B cell (primary cell): Measurements from ENCODE around the gene LCP1. TPM values are rescaled to one million over a fixed set of nuclear protein-coding genes. Genes with fewer than 3 reads are reported as not detected.

ENCODE experiments used
- ATAC-seq: fragments of 200-7000 bp; cut with Tn5 transposase; one replicate; pipeline ENCODE4 v1.10.0; 2021; ENCODE audit warnings: low read depth, mild to moderate bottlenecking, moderate number of reproducible peaks, moderate library complexity
- CTCF ChIA-PET: fragments of 350-600 bp; sonication (Branson Sonifier 250); formaldehyde crosslinking; loops from one replicate; lab custom pipeline; 2021; ENCODE audit warnings: antibody characterized with exemption, inconsistent platforms; lab: Charles Lee
- POLR2A ChIA-PET: fragments of 350-600 bp; sonication (Branson Sonifier 250); formaldehyde crosslinking; loops from one replicate; lab custom pipeline; 2021; ENCODE audit warnings: antibody characterized with exemption; lab: Charles Lee
- DNase-seq: peaks from one replicate; pipeline ENCODE4 v3.0.0; 2013
- H2AFZ ChIP-seq: 2 replicates; pipeline ENCODE4 v1.6.1; 2012; ENCODE audit warnings: mild to moderate bottlenecking, low read depth, low read length; ENCODE audit not compliant: insufficient read depth, poor library complexity, severe bottlenecking
- H3K27ac ChIP-seq, 2 donors: 1 replicate in 1 of 2; 2 replicates in 1 of 2; pipeline ENCODE4 v1.5.1; 2012 to 2013; ENCODE audit warnings: low read length in 2 of 2, mild to moderate bottlenecking in 2 of 2, moderate library complexity in 1 of 2
- H3K27me3 ChIP-seq, 4 experiments: fragments of 200-600 bp in 1 of 4; sonication (generic) in 1 of 4; replicated peaks in 1 of 4; 1 replicate in 2 of 4; 2 replicates in 2 of 4; pipeline versions ENCODE4 v1.6.1 to v1.7.0; 2013 to 2016; ENCODE audit warnings: low read length in 3 of 4, mild to moderate bottlenecking in 2 of 4, mixed read lengths in 1 of 4, moderate library complexity in 1 of 4; ENCODE audit not compliant: insufficient read depth in 4 of 4, control insufficient read depth in 3 of 4; ENCODE audit errors: control extremely low read depth in 1 of 4
- H3K36me3 ChIP-seq, 2 experiments: replicated peaks in 1 of 2; 1 replicate in 1 of 2; 2 replicates in 1 of 2; pipeline versions ENCODE4 v1.6.1 to v1.7.1; 2013; ENCODE audit warnings: low read length in 1 of 2; ENCODE audit not compliant: insufficient read depth in 2 of 2, control insufficient read depth in 1 of 2; ENCODE audit errors: control extremely low read depth in 1 of 2, extremely low read depth in 1 of 2
- H3K4me1 ChIP-seq, 2 donors: fragments of 200-600 bp in 1 of 2; sonication (generic) in 1 of 2; 1 replicate in 1 of 2; 2 replicates in 1 of 2; pipeline versions ENCODE4 v1.5.1 to v1.6.1; 2013 to 2017; ENCODE audit warnings: low read length in 2 of 2; ENCODE audit not compliant: control insufficient read depth in 2 of 2, insufficient read depth in 2 of 2
- H3K4me2 ChIP-seq: replicated peaks from 2 replicates; pipeline ENCODE3; 2012; ENCODE audit warnings: mild to moderate bottlenecking, low read depth, low read length; ENCODE audit not compliant: poor library complexity, severe bottlenecking
- H3K4me3 ChIP-seq, 5 experiments: fragments of 200-600 bp in 1 of 5; sonication (generic) in 1 of 5; 1 replicate in 3 of 5; 2 replicates in 2 of 5; pipeline versions ENCODE4 v1.5.1 to v1.7.0; 2011 to 2016; ENCODE audit warnings: low read length in 4 of 5, mild to moderate bottlenecking in 4 of 5, low read depth in 2 of 5, control low read depth in 1 of 5, moderate library complexity in 1 of 5; ENCODE audit not compliant: insufficient read depth in 1 of 5; ENCODE audit errors: control extremely low read depth in 1 of 5, extremely low read depth in 1 of 5
- H3K79me2 ChIP-seq: fragments of 200-600 bp; sonication (generic); one replicate; pipeline ENCODE4 v1.6.0; 2016; ENCODE audit warnings: low read length; ENCODE audit not compliant: control insufficient read depth, insufficient read depth
- H3K9ac ChIP-seq: fragments of 200-600 bp; sonication (generic); 2 replicates; pipeline ENCODE4 v1.6.1; 2017; ENCODE audit warnings: mild to moderate bottlenecking, low read length, moderate library complexity
- H3K9me3 ChIP-seq, 3 donors: one replicate each; pipeline versions ENCODE4 v1.6.1 to v1.7.1; 2013; ENCODE audit warnings: low read length in 2 of 3; ENCODE audit not compliant: control insufficient read depth in 2 of 3, insufficient read depth in 1 of 3; ENCODE audit errors: control extremely low read depth in 1 of 3
- H4K20me1 ChIP-seq: 2 replicates; pipeline ENCODE4 v1.6.0; 2012; ENCODE audit warnings: mild to moderate bottlenecking, low read length; ENCODE audit not compliant: insufficient read depth, control insufficient read depth, poor library complexity, severe bottlenecking
- H3K27ac Mint-ChIP-seq: one replicate; pipeline ENCODE4 v1.8.0; 2021; ENCODE audit warnings: mixed read lengths
- H3K27me3 Mint-ChIP-seq: one replicate; pipeline ENCODE4 v1.8.0; 2021; ENCODE audit warnings: mixed read lengths
- H3K4me1 Mint-ChIP-seq: one replicate; pipeline ENCODE4 v1.8.0; 2021; ENCODE audit warnings: mixed read lengths
- H3K4me3 Mint-ChIP-seq: one replicate; pipeline ENCODE4 v1.8.0; 2021; ENCODE audit warnings: mixed read lengths
- H3K9me3 Mint-ChIP-seq: one replicate; pipeline ENCODE4 v1.8.0; 2022; ENCODE audit warnings: mixed read lengths; ENCODE audit not compliant: insufficient read depth
- EZH2 ChIP-seq: IDR thresholded peaks from 2 replicates; pipeline ENCODE4 v1.6.1; 2012; ENCODE audit warnings: borderline replicate concordance, low read depth, mild to moderate bottlenecking, moderate library complexity, low read length; ENCODE audit not compliant: insufficient read depth, poor library complexity, severe bottlenecking
- WGBS: methylation state at CpG from one replicate; pipeline ENCODE4 v1.1.5; 2013; ENCODE audit warnings: missing lambda C conversion rate; ENCODE audit not compliant: insufficient coverage; 5-methylcytosine and 5-hydroxymethylcytosine counted together
- intact Hi-C: fragments of 100-400 bp; cut with micrococcal nuclease; formaldehyde crosslinking; loops from one replicate; pipeline ENCODE4 v1.10.0; 2022
- polyA plus RNA-seq: library from polyadenylated mRNA; depleted of rRNA; stranded (reverse); fragments of >200 nt; gene quantifications from 2 replicates; pipeline ENCODE4 v1.2.3, GENCODE V29; 2012
- total RNA-seq, 2 donors: library from RNA; stranded (reverse); fragments of 120-200 nt in 1 of 2; gene quantifications; 1 replicate in 1 of 2; 2 replicates in 1 of 2; pipeline versions ENCODE4 v1.2.3 to v1.2.4, GENCODE V29; 2013 to 2022
- TF ChIP-seq, protein P1 (sequence below): fragments of 200-600 bp; IDR thresholded peaks from one replicate; pipeline ENCODE4 v1.8.0; 2022; ENCODE audit warnings: antibody characterized with exemption, mild to moderate bottlenecking

The LCP1 gene
- total and polyA plus RNA-seq, 2 donors (not counting 1 experiment from before 2014, with no cell fraction given) = 151 to 243 TPM

DNA sequence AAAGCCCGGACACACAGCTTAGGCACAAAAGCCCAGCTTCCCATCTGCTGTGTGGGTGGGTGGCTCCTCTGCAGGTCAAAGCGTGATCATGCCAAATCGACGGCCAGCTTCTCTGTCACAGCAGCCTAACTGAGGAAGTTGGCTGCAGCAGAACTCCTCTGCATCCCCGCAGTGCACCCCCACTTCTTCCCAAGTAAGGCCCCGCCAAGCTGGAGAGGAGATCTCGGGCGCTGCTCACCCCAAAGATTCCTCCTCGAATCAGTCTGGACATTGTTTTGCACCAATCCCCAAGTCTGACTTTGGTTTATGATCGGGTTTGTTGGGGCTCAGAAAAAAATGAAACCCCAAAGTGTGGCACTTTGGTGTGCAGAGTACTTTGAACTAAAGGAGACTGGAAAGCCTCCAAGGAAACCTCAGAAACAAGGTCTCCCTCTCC, 57.4 kb downstream of the LCP1 start:
- H3K9me3 Mint-ChIP-seq = no peaks in the 10 kb centered on the region
- ChIA-PET CTCF (interaction anchor here (1.4 kb wide), 1 partner anchor 86 kb away, joined by 3 read pairs; no protein-coding TSS in a partner anchor), POLR2A (no interaction called here)
- 14% methylated on average over 8 of the region's 10 CpGs for WGBS
- no peak overlapping the region for H2AFZ ChIP-seq
- intact Hi-C loops = loop anchor here (2.0 to 10.0 kb wide), 3 partner anchors 58 to 320 kb away; partner anchors contain the start of gene LCP1
- TF ChIP-seq EZH2 = no peak
- TF ChIP-seq, protein P1, sequence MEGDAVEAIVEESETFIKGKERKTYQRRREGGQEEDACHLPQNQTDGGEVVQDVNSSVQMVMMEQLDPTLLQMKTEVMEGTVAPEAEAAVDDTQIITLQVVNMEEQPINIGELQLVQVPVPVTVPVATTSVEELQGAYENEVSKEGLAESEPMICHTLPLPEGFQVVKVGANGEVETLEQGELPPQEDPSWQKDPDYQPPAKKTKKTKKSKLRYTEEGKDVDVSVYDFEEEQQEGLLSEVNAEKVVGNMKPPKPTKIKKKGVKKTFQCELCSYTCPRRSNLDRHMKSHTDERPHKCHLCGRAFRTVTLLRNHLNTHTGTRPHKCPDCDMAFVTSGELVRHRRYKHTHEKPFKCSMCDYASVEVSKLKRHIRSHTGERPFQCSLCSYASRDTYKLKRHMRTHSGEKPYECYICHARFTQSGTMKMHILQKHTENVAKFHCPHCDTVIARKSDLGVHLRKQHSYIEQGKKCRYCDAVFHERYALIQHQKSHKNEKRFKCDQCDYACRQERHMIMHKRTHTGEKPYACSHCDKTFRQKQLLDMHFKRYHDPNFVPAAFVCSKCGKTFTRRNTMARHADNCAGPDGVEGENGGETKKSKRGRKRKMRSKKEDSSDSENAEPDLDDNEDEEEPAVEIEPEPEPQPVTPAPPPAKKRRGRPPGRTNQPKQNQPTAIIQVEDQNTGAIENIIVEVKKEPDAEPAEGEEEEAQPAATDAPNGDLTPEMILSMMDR = no peak
- ATAC-seq = peak; percentile 34
- H3K27me3 ChIP-seq = no peaks in the 10 kb centered on the region
- peak overlapping the region; percentile 88 for H3K27ac Mint-ChIP-seq
- peaks cover 5% of the 10 kb centered on the region for H4K20me1 ChIP-seq
- H3K79me2 ChIP-seq = no peaks in the 10 kb centered on the region
- H3K4me3 ChIP-seq = no peak overlapping the region
- H3K4me1 ChIP-seq = peaks cover 13 to 16% of the 10 kb centered on the region in 2 donors
- peak overlapping the region; percentile 15 to 78 for H3K27ac ChIP-seq
- H3K9ac ChIP-seq = peak overlapping the region; percentile 11
- H3K4me2 ChIP-seq = peak overlapping the region; percentile 47
- peak overlapping the region; percentile 58 for H3K4me3 Mint-ChIP-seq
- DNase-seq = peak; percentile 38
- H3K4me1 Mint-ChIP-seq = peaks cover 30% of the 10 kb centered on the region
- no peaks in the 10 kb centered on the region for H3K9me3 ChIP-seq
- no peaks in the 10 kb centered on the region for H3K27me3 Mint-ChIP-seq
- peaks cover 2 to 35% of the 10 kb centered on the region in 2 experiments for H3K36me3 ChIP-seq

DNA sequence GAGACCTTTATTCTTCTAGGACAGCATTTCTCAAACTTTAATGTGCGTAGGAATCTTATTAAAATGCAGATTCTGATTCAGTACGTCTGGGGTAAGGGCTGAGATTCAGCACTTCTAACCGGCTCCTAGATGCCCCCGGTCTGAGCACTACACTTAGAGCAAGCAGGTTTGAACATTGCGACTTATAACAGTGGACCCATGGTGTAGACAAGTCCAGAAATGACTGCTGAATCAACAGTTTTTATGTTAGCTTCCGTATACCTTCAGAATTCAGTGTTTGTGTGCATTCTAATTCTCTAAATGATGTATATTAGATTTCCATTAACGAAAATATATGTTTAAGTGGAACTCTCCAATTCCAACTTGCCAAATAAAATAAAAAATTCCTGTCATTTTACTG, 59.7 kb downstream of the LCP1 start:
- ChIA-PET CTCF (no interaction called here), POLR2A (no interaction called here)
- Histone ChIP-seq H3K79me2 (no peaks in the 10 kb centered on the region), H3K9ac (no peak overlapping the region), H3K27me3 (no peaks in the 10 kb centered on the region), H3K4me1 (peaks cover 13 to 16% of the 10 kb centered on the region in 2 donors), H3K36me3 (peaks cover 0 to 15% of the 10 kb centered on the region in 2 experiments), H3K27ac (no peak overlapping the region), H2AFZ (no peak overlapping the region), H3K4me3 (no peak overlapping the region), H3K4me2 (no peak overlapping the region), H3K9me3 (no peaks in the 10 kb centered on the region), H4K20me1 (no peaks in the 10 kb centered on the region)
- Mint-ChIP-seq H3K27me3 (no peaks in the 10 kb centered on the region), H3K9me3 (no peaks in the 10 kb centered on the region), H3K4me3 (no peak overlapping the region), H3K27ac (no peak overlapping the region), H3K4me1 (peaks cover 30% of the 10 kb centered on the region)
- whole genome bisulfite sequencing = 94% methylated on average over 5 of the region's 7 CpGs
- DNase-seq (no peak), ATAC-seq (no peak)
- intact Hi-C loops = loop anchor here (10.0 kb wide), 2 partner anchors 158 to 318 kb away; no protein-coding TSS in a partner anchor
- TF ChIP-seq EZH2 = no peak
- TF ChIP-seq, protein P1 = no peak
